Glomerular visceral epithelial cell (primary cell): Measurements from ENCODE around the gene DAP.
"Not testable (repeated sequence)": the region's sequence is repeated elsewhere in the genome, so short reads cannot be mapped to it uniquely, and the experiment has no call there.

Experiments used
- DNase-seq: peaks from one replicate; pipeline ENCODE4 v3.0.0-alpha.2; 2016; ENCODE audit errors: extremely low spot score

Gene DAP, protein sequence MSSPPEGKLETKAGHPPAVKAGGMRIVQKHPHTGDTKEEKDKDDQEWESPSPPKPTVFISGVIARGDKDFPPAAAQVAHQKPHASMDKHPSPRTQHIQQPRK

DNA sequence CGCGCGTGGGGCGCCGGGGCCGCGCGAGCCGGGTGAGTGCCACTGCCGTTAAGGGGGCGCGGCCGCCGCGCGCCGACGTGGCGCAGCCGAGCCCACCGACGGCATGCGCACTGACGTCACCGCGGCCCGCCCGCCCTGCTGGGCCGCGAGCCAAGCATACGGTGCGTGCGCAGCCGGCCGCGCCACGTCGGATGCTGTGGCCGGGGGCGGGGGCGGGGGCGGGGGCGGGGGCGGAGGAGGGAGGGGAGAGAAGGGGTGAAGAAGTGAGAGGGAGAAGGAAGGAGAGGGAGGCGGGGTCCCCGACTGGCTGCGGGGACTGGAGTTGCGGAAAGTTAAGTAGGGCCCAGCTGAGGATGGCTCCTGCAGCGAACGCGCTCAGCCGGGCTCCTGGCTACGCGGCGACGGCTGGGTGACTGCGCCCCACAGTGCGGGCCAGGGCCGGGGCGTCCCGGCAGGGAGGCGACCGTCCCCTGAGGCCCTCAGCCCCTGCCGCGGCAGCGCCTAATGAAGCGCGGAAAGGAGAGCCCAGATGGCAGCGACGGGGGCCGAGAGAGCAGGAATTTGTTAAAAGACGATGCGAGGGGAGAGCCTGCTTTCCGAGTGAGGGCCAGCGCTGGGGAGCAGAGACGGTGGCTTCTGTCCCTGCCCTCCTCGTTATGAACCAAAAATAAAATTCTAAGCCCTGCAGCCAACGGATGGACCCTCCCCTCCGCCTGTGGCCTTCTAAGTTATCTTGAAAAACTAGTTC is at the start of gene DAP:
Gene DAP, minus strand, starts transcription at position 50 of the 748 bp plus-strand sequence. CDS start 166 bp downstream, outside the sequence.
- peak; percentile 96 for DNase-seq

DNA sequence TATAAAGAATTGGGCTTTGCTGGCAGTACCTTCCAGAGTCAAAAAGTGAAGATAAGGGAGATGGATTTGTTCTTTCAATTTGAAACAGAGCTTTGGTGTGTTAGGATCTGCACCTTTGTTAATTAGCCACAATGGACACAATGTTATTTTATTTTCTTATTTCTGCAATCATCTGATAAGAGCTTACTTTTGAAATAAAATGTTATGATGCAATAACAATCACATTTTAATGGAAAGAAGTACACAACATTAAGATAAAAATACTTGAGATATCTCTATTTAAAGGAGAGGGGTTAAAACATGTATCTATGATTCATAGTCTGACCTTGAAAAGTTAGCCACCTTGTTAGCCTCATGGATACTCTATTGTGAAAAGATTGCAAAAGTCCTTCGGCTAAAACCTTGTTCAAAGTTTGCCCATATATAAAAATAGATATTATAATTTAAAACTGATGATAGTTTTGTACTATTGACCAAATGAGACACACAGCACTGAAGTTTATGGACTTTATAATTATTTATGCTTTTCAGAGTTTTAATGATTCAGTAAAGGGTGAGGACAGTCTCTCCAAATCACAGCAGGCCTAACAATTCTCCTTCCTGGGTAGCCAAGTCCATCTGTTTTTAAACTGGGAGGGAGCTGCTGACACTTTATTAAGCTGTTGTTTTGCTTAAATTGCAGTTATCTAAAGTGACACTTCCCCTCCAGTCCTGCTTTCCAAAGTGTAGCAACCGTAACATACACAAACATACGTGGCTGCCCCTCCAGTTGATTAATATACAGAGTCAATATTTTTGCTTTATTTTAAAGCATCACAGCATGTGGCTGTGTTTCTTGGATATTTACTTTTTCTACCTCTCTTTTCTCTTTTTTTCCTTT is 47.6 kb upstream of the DAP start:
- no peak for DNase-seq

- no peak for DNase-seq
Measured at GRCh38 chr5:10801931-10802666, 41.1 kb upstream of the DAP start.

DNA sequence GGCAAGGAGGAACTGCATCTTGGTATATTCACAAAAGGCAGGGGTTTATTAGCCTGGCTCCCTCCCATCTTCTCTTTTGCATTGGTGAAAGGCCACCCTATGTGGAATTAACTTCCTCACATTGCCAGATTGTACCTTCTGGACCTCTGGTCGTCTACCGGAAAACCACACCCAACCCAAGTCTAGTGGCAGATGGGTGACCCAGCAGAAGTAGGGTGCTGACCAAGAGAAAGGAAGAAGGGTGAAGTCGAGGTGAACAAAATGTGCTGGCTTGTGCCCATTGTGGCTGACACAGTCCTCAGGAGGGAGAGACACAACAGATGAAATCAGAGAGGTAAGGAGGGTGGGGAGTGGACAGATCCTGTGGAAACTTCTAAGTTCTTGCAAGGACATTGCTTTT is 39.8 kb upstream of the DAP start:
- DNase-seq, result no peak

GRCh38 chr5:10797261-10797660 is 36.2 kb upstream of the DAP start:
- no peak for DNase-seq

DNA sequence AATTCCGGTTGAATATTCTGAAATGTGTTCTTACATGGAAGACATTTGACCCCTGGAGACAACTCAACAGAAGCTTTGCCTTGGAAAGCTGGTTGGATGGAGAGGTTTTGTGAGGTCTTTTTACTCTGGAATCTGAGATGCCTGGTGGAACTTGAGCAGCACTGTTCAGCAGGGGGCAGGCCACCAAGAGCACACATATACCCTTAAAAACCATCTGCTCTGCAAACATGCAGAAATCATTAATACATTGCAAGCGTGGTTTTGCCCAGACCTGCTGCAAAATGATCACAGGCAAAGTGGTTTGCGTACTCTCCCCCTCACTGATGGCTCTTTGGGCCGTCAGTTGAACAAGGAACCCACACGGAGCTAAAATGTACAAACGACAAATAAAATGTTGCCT is 32.8 kb upstream of the DAP start:
- DNase-seq, result no peak

DNA sequence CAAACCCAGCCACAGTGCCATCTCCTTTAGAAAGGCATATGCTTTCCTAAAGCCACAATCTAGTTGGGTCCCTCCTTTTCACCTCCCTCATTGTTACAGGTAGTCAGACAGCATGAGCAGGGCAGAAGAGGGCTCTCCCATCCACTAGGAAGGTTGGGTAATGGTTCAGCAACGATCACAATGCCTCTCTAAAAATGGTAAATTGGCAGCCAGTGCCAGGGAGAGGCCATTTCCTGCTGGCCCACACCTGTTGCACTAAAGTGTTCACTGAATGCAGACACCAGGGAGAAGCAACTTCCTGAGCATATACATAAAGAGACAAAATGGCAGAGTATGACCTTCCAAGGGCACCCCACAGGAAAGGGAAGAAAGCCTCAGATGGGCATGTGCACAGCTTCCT is 31.3 kb upstream of the DAP start:
- no peak for DNase-seq

GRCh38 chr5:10789726-10790125 is 28.7 kb upstream of the DAP start:
- no peak for DNase-seq

DNA sequence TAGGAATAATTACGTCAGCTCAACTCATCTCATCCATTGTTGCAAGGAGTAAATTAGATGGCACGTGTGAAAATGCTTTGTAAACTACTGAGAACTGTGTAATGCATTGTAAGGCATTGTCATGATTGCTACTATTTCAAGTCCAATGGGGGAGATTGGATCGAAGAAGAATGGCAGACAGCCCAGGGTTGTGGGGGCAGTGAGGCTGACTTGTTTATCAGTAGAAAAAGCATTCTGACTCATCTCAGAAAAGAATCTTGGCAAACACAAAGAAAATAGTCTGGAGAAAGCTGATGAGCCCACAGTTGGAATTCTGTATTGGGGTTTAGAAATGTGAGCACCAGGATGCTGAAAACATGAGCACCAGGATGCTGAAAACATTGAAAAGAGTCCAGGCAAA is 28.0 kb upstream of the DAP start:
- peak; percentile 3 for DNase-seq

GRCh38 chr5:10788358-10788757 is 27.3 kb upstream of the DAP start:
- DNase-seq, result no peak

GRCh38 chr5:10786835-10787234 is 25.8 kb upstream of the DAP start:
- no peak for DNase-seq

DNA sequence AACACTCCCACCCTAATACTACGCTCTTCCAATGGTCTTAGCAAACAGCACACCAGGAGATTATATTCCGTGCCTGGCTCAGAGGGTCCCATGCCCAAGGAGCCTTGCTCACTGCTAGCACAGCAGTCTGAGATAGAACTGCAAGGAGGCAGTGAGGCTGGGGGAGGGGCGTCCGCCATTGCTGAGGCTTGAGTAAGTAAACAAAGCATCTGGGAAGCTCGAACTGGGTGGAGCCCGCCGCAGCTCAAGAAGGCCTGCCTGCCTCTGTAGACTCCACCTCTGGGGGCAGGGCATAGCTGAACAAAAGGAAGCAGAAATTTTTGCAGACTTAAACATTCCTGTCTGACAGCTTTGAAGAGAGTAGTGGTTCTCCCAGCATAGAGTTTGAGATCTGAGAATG is 19.2 kb upstream of the DAP start:
- not testable (repeated sequence) for DNase-seq

DNA sequence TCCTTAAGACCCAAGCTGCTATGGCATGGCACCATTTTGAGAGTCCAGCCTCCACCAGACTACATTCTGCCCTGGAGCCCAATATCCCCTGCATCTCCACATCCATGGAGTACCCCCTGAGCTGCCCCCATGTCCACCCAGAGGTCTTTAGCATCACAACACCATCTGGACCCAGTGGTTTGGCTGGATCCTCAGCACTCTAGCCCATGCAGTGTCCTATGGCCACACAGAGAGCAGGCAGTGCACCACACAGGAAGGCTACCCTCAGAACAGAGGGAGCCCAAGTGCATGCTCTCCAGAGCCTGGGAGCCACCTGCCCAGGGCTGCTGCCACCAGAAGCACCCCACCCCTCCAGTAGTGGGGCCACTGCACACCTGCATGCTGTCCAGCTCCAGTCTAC is 18.6 kb upstream of the DAP start:
- no peak for DNase-seq

- DNase-seq, result no peak
Measured at GRCh38 chr5:10778179-10778910, 17.3 kb upstream of the DAP start.

GRCh38 chr5:10775646-10776045 is 14.6 kb upstream of the DAP start:
- DNase-seq, result no peak

DNA sequence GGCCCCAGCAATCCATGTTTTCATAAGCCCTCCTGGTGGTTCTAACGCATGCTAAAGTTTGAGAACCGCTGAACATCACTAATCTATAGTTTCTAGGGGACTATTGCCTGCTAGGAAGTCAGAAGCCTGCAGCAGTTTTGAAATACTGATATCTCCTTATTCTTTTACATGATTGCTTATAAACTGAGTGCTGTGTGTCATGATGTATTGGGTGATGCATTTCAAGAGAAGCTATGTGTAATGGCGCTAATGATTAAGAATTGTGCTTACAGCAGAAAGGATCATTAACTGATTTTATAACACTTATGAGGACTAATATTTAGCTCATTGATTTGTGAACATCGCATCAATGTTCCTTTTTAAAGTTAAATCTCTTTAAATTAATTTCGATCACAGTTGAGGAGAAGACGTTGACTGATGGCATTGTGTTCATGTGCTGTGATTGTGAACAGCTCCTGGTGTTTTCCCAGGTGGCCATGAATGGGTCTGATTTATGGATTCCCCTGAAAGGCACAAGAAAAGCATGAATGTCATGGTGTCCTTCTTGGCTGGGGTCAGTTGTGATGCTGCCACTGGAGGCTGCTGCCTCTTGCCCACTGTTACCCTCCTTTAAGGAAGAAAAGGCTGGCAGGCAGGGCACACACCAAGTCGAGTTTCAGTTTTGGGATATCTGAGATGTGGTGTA is 12.0 kb upstream of the DAP start:
- no peak for DNase-seq

- no peak for DNase-seq
Measured at GRCh38 chr5:10768328-10768899, 7.4 kb upstream of the DAP start.

DNA sequence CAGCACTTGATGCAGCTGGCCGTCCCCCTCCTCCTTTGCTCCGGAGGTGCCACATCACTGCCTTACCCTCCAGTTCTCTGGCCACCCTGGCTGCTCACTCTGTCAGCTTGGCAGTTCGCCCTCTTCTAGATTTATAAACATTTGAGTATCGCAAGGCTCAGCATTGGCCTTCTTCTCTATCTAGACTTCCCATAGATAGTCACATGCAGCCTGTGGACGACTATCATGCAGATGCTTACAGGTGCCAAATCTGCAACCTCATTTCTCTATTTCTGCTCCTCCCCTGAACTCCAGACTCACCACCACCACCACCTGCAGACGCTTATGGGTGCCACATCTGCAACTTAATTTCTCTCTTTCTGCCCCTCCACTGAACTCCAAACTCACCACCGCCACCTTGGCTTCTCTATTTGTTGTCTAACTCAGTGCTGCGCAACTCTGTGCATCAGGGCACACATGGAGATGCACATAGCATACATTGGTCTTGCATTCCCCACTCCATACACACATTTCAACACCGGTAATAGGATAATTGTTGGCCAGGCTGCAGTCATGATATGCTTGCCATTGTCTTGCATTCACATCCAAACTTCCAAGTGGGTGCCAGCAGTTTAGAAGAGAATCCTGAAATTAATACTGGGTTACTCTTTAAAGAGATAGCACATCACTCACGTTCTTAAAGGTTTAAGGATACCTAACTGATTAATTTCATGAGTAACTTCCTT is 1.9 kb upstream of the DAP start:
- no peak for DNase-seq

DNA sequence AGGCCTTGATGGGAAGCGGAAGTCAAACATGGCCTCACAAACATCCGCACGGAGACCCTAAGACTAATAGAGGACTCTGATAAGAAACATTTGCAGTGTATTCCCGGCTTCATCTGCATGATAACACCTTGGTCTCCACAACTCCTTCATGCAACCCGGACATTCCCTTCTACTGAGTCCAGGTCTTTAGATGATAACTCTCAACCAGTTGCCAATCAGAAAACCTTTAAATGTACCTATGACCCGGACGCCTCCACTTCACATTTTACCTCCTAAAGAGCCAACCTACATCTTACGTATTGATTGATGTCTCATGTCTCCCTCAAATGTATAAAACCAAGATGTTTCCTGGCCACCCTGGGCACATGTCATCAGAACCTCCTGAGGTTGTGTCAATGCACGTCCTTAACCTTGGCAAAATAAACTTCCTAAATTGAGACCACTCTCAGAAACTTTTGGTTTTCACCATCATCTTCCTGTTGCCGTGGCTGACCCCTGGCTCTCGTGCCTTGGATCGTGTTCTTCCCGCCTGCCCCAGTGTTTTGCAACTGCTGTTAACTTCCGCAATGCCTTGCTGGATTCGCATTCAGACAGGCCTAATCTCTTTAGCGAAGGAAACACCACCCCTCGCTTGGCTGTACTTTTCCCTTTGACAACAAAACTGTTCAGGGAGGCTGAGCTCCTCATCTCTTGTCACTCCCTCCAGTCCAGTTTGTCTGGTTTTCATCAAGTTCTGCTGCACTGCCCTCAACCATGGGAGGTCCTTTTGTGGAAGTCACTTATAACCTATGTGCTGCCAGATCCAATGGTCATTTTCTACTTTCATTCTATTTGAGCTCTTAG is 1.1 kb upstream of the DAP start:
- DNase-seq, result no peak
